ENCODE results near the gene ZNF366. TPM values are rescaled to one million over a fixed set of nuclear protein-coding genes. Genes with fewer than 3 reads are reported as not detected.

The ZNF366 gene
- total RNA-seq, 1 experiment from 2014 or later, result 0.17 TPM

GRCh38 chr5:72498284-72498683 is 8.9 kb downstream of the ZNF366 start:
- Histone ChIP-seq H3K4me3 (no peak overlapping the region), H3K27me3 (ENCODE audit: insufficient read depth, low read depth) (no peaks in the 10 kb centered on the region), H3K4me1 (replicated peaks; ENCODE audit: insufficient read depth) (peaks cover 21% of the 10 kb centered on the region), H3K36me3 (ENCODE audit: low read depth) (no peaks in the 10 kb centered on the region), H3F3A (ENCODE audit: insufficient read depth, low read depth) (peaks cover 10% of the 10 kb centered on the region; the same call in 1 of the 2 replicates), H3K79me2 (ENCODE audit: low read depth) (no peaks in the 10 kb centered on the region), H2AFZ (no peak overlapping the region), H3K27ac (no peak overlapping the region), H4K20me1 (ENCODE audit: insufficient read depth) (no peaks in the 10 kb centered on the region), H3K4me2 (no peak overlapping the region), H3K9me2 (ENCODE audit: insufficient read depth) (0 out of 2 replicates have a peak, but pooled peaks cover 6% of the 10 kb centered on the region), H3K9me3 (ENCODE audit: insufficient read depth, low read depth) (peaks cover 12% of the 10 kb centered on the region; the same call in 1 of the 2 replicates)
- BruUV-seq (replicated peaks), result no TSS peak
- TF ChIP-seq CTCF (conservative IDR thresholded peaks at IDR 0.05) (no peak), EZH2 (IDR thresholded peaks at IDR 0.05; ENCODE audit: low read depth) (no peak)
- POLR2A ChIA-PET (ENCODE audit: unreplicated experiment), result no interaction called here
- DNase-seq, result no peak
- intact Hi-C loops (cut with micrococcal nuclease; ENCODE audit: unreplicated experiment), result no loop called here
- CTCF ChIA-PET, result no interaction called here

- TF ChIP-seq EZH2 (IDR thresholded peaks at IDR 0.05; ENCODE audit: low read depth) (no peak), CTCF (conservative IDR thresholded peaks at IDR 0.05) (no peak)
- H3K4me2 ChIP-seq, result no peak overlapping the region
- no peak overlapping the region for H3K4me3 ChIP-seq
- no peak for DNase-seq
- POLR2A ChIA-PET (ENCODE audit: unreplicated experiment), result no interaction called here
- CTCF ChIA-PET, result no interaction called here
- no peaks in the 10 kb centered on the region for H3K27me3 ChIP-seq (ENCODE audit: insufficient read depth, low read depth)
- H3K79me2 ChIP-seq (ENCODE audit: low read depth), result no peaks in the 10 kb centered on the region
- H3K36me3 ChIP-seq (ENCODE audit: low read depth), result no peaks in the 10 kb centered on the region
- H2AFZ ChIP-seq, result no peak overlapping the region
- intact Hi-C loops (cut with micrococcal nuclease; ENCODE audit: unreplicated experiment), result no loop called here
- H3K9me2 ChIP-seq (ENCODE audit: insufficient read depth), result 0 out of 2 replicates have a peak, but pooled peaks cover 6% of the 10 kb centered on the region
- no peaks in the 10 kb centered on the region for H4K20me1 ChIP-seq (ENCODE audit: insufficient read depth)
- no peak overlapping the region for H3K27ac ChIP-seq
- peaks cover 12% of the 10 kb centered on the region; the same call in 1 of the 2 replicates for H3K9me3 ChIP-seq (ENCODE audit: insufficient read depth, low read depth)
- peaks cover 16% of the 10 kb centered on the region for H3K4me1 ChIP-seq (replicated peaks; ENCODE audit: insufficient read depth)
- peaks cover 10% of the 10 kb centered on the region; the same call in 1 of the 2 replicates for H3F3A ChIP-seq (ENCODE audit: insufficient read depth, low read depth)
- BruUV-seq (replicated peaks), result no TSS peak
Observed at GRCh38 chr5:72497823-72498222, 9.4 kb downstream of the ZNF366 start.

- BruUV-seq (replicated peaks), result no TSS peak
- no peak overlapping the region for H3K27ac ChIP-seq
- TF ChIP-seq CTCF (conservative IDR thresholded peaks at IDR 0.05) (no peak), EZH2 (IDR thresholded peaks at IDR 0.05; ENCODE audit: low read depth) (no peak)
- no peak overlapping the region for H3K4me3 ChIP-seq
- ChIA-PET POLR2A (ENCODE audit: unreplicated experiment) (no interaction called here), CTCF (no interaction called here)
- no peaks in the 10 kb centered on the region for H4K20me1 ChIP-seq (ENCODE audit: insufficient read depth)
- H3K9me2 ChIP-seq (ENCODE audit: insufficient read depth), result 0 out of 2 replicates have a peak, but pooled peaks cover 6% of the 10 kb centered on the region
- H3K36me3 ChIP-seq (ENCODE audit: low read depth), result no peaks in the 10 kb centered on the region
- no peaks in the 10 kb centered on the region for H3K9me3 ChIP-seq (ENCODE audit: insufficient read depth, low read depth)
- no peak for DNase-seq
- H3K79me2 ChIP-seq (ENCODE audit: low read depth), result no peaks in the 10 kb centered on the region
- peaks cover 10% of the 10 kb centered on the region; the same call in 1 of the 2 replicates for H3F3A ChIP-seq (ENCODE audit: insufficient read depth, low read depth)
- no peak overlapping the region for H2AFZ ChIP-seq
- H3K27me3 ChIP-seq (ENCODE audit: insufficient read depth, low read depth), result no peaks in the 10 kb centered on the region
- H3K4me1 ChIP-seq (replicated peaks; ENCODE audit: insufficient read depth), result peaks cover 13% of the 10 kb centered on the region; the same call in 1 of the 2 replicates
- intact Hi-C loops (cut with micrococcal nuclease; ENCODE audit: unreplicated experiment), result no loop called here
- H3K4me2 ChIP-seq, result no peak overlapping the region
Observed at GRCh38 chr5:72495410-72495809, 11.8 kb downstream of the ZNF366 start.
